ENCODE data around the gene EFNB3. TPM values are rescaled to one million over a fixed set of nuclear protein-coding genes. Genes with fewer than 3 reads are reported as not detected.
A peak's percentile ranks its signal among the peaks of the same experiment; 100 is the strongest.

EFNB3 gene
- total and polyA plus RNA-seq, 2 of the 13 experiments (the other 11 are each of a cell fraction or from before 2014, with no cell fraction given), result 0.07 to 0.25 TPM

- TF ChIP-seq MYPOP (CRISPR knock-in tag; IDR thresholded peaks at IDR 0.05) (peak; percentile 73), KDM1A (CRISPR knock-in tag; IDR thresholded peaks at IDR 0.05) (no peak), ZNF333 (CRISPR knock-in tag; IDR thresholded peaks at IDR 0.05; ENCODE audit: borderline replicate concordance) (no peak), USF2 (IDR thresholded peaks at IDR 0.05; ENCODE audit: low read depth, low read length) (no peak), USF2 (CRISPR knock-in tag; IDR thresholded peaks at IDR 0.05; ENCODE audit: borderline replicate concordance) (no peak), GTF2F1 (IDR thresholded peaks at IDR 0.05; ENCODE audit: low read length) (0 out of 2 replicates have a peak, but pooled peaks have one; percentile 59), GTF3A (CRISPR knock-in tag; conservative IDR thresholded peaks at IDR 0.05) (no peak), CENPT (CRISPR knock-in tag; IDR thresholded peaks at IDR 0.05; ENCODE audit: low read depth) (peak; percentile 20; the same call in 1 of the 2 replicates), ZNF225 (CRISPR knock-in tag; IDR thresholded peaks at IDR 0.05) (peak; percentile 20; the same call in 1 of the 2 replicates), ZNF747 (CRISPR knock-in tag; IDR thresholded peaks at IDR 0.05; ENCODE audit: borderline replicate concordance) (peak; percentile 72; the same call in 1 of the 2 replicates), POGZ (CRISPR knock-in tag; IDR thresholded peaks at IDR 0.05) (no peak), E2F2 (CRISPR knock-in tag; IDR thresholded peaks at IDR 0.05; ENCODE audit: borderline replicate concordance) (0 out of 2 replicates have a peak, but pooled peaks have one; percentile 35), ZBED4 (CRISPR knock-in tag; IDR thresholded peaks at IDR 0.05; ENCODE audit: borderline replicate concordance) (no peak), MNT (IDR thresholded peaks at IDR 0.05) (peak; percentile 56), SAP130 (CRISPR knock-in tag; IDR thresholded peaks at IDR 0.05; ENCODE audit: low read depth) (peak; percentile 97), ASH2L (IDR thresholded peaks at IDR 0.05; ENCODE audit: insufficient read length, low read depth, low read length) (no peak), ZNF660 (CRISPR knock-in tag; IDR thresholded peaks at IDR 0.05; ENCODE audit: borderline replicate concordance, low read depth) (no peak), TCF12 (IDR thresholded peaks at IDR 0.05) (no peak), TCF12 (CRISPR knock-in tag; IDR thresholded peaks at IDR 0.05) (no peak)
These were observed 17.7 kb upstream of the EFNB3 start, which contains the start of gene TP53 (continued) for GRCh38 chr17:7687072-7687907.

Data from HepG2 (cell line).